Tibial nerve (tissue), 4 donors: Measurements from ENCODE around the gene FRMD4A.

Experiments used
- CTCF ChIP-seq, 5 experiments: fragments of 200-600 bp in 3 of 5; fragments of 450-650 bp in 2 of 5; sonication (generic) in 3 of 5; IDR thresholded peaks; one replicate each; pipeline ENCODE4 v1.5.1; 2016 to 2019; ENCODE audit warnings: antibody characterized with exemption in 5 of 5, mild to moderate bottlenecking in 3 of 5, moderate library complexity in 2 of 5
- EP300 ChIP-seq, 2 donors: sonication (generic); formaldehyde crosslinking; IDR thresholded peaks; one replicate each; pipeline ENCODE4 v1.6.1; 2017; ENCODE audit warnings: antibody characterized with exemption in 2 of 2, mild to moderate bottlenecking in 1 of 2
- POLR2A ChIP-seq, 2 donors: fragments of 450-650 bp; IDR thresholded peaks; one replicate each; pipeline ENCODE4 v1.6.1; 2017; ENCODE audit warnings: antibody characterized with exemption in 2 of 2, mild to moderate bottlenecking in 2 of 2, moderate library complexity in 2 of 2

GRCh38 chr10:14265709-14266108, 65.0 kb downstream of the FRMD4A start:
- no peak for TF ChIP-seq POLR2A (IDR thresholded peaks at IDR 0.05)
- no peak for TF ChIP-seq CTCF (IDR thresholded peaks at IDR 0.05)
- TF ChIP-seq EP300 (IDR thresholded peaks at IDR 0.05) = no peak
